Gastrocnemius medialis (tissue), 4 donors: Measurements from ENCODE around the gene CTIF. TPM values are rescaled to one million over a fixed set of nuclear protein-coding genes. Genes with fewer than 3 reads are reported as not detected.
A peak's percentile ranks its signal among the peaks of the same experiment; 100 is the strongest.

Source experiments
- ATAC-seq, 2 donors: fragments of 150-250 bp; one replicate each; pipeline ENCODE4 v1.9.1; 2016
- DNase-seq, 2 donors: peaks; one replicate each; pipeline ENCODE4 v3.0.0-alpha.2; 2019
- H3K27ac ChIP-seq, 4 donors: fragments of 200-600 bp; sonication (generic); 1 replicate in 1 of 4; 2 replicates in 3 of 4; pipeline ENCODE4 v1.5.1; 2016 to 2018; ENCODE audit warnings: mild to moderate bottlenecking in 2 of 4, moderate library complexity in 1 of 4
- H3K27me3 ChIP-seq, 3 donors: fragments of 200-600 bp; sonication (generic) in 2 of 3; 1 replicate in 1 of 3; 2 replicates in 2 of 3; pipeline versions ENCODE4 v1.5.1 to v1.6.0; 2016 to 2019; ENCODE audit warnings: mild to moderate bottlenecking in 1 of 3, moderate library complexity in 1 of 3
- H3K36me3 ChIP-seq, 2 donors: fragments of 200-600 bp; sonication (generic) in 1 of 2; one replicate each; pipeline ENCODE4 v1.5.1; 2017 to 2018
- H3K4me1 ChIP-seq, 2 donors: fragments of 200-600 bp; sonication (generic) in 1 of 2; one replicate each; pipeline ENCODE4 v1.5.1; 2016 to 2017; ENCODE audit warnings: mild to moderate bottlenecking in 2 of 2
- H3K4me3 ChIP-seq, 4 donors: fragments of 200-600 bp; sonication (generic) in 3 of 4; 1 replicate in 1 of 4; 2 replicates in 3 of 4; pipeline ENCODE4 v1.5.1; 2016 to 2019; ENCODE audit warnings: mild to moderate bottlenecking in 2 of 4
- H3K9me3 ChIP-seq, 3 donors: fragments of 200-600 bp; sonication (generic) in 2 of 3; 1 replicate in 1 of 3; 2 replicates in 2 of 3; pipeline ENCODE4 v1.5.1; 2016 to 2019
- POLR2A ChIP-seq, 2 donors: fragments of 450-650 bp; IDR thresholded peaks; one replicate each; pipeline ENCODE4 v1.6.1; 2017; ENCODE audit warnings: antibody characterized with exemption in 2 of 2, mild to moderate bottlenecking in 2 of 2, moderate library complexity in 2 of 2
- in situ Hi-C, 4 donors: fragments of 200-750 bp; cut with MboI; loops; one replicate each; pipeline versions ENCODE4 v1.15.0 to v1.8.0; 2017; ENCODE audit warnings: low sequenced_read_pairs in 4 of 4
- intact Hi-C: fragments of 100-400 bp; cut with DNase I; formaldehyde crosslinking; loops from one replicate; pipeline ENCODE4 v1.15.1; 2023; ENCODE audit warnings: low total_unique reads
- total RNA-seq, 4 donors: library from RNA; depleted of rRNA; stranded (reverse); fragments of >200 nt; gene quantifications; one replicate each; pipeline versions ENCODE4 v1.1.0 to v1.2.3, GENCODE V29; 2016
- TF ChIP-seq, protein P1 (sequence below), 5 experiments: fragments of 450-650 bp in 3 of 5; fragments of 200-600 bp in 2 of 5; sonication (generic) in 2 of 5; IDR thresholded peaks in 4 of 5; conservative IDR thresholded peaks in 1 of 5; 1 replicate in 4 of 5; 2 replicates in 1 of 5; pipeline ENCODE4 v1.5.1; 2016 to 2019; ENCODE audit warnings: antibody characterized with exemption in 5 of 5, mild to moderate bottlenecking in 3 of 5, moderate library complexity in 3 of 5

The CTIF gene
- total RNA-seq, 4 donors from 2014 or later: 20.2 to 35.4 (median 23.1) TPM

DNA sequence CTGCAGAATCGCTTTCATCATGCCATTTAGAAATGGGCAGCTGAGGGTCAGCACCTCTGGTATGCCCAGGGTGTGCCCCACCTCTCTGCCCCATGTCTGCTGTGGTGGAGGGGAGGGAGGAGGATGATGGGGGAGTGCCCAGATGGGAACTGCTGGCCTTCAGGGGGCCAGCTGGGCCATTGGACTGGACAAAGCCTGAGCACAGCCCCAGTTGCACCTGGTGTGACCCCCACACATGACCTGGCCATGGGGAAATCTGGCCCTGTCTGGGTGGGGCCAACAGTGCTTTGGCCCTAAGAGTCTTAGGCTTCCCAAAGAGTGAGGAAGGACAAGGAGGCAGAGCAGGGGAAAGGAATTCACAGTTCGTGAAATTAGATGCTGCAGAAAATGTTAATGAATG, 44.1 kb downstream of the CTIF start:
- no peak for DNase-seq
- H3K27me3 ChIP-seq: no peaks in the 10 kb centered on the region
- H3K4me3 ChIP-seq: no peak overlapping the region
- H3K4me1 ChIP-seq: peaks cover 3 to 6% of the 10 kb centered on the region in 2 donors
- no peak for TF ChIP-seq POLR2A (IDR thresholded peaks at IDR 0.05)
- TF ChIP-seq, protein P1, sequence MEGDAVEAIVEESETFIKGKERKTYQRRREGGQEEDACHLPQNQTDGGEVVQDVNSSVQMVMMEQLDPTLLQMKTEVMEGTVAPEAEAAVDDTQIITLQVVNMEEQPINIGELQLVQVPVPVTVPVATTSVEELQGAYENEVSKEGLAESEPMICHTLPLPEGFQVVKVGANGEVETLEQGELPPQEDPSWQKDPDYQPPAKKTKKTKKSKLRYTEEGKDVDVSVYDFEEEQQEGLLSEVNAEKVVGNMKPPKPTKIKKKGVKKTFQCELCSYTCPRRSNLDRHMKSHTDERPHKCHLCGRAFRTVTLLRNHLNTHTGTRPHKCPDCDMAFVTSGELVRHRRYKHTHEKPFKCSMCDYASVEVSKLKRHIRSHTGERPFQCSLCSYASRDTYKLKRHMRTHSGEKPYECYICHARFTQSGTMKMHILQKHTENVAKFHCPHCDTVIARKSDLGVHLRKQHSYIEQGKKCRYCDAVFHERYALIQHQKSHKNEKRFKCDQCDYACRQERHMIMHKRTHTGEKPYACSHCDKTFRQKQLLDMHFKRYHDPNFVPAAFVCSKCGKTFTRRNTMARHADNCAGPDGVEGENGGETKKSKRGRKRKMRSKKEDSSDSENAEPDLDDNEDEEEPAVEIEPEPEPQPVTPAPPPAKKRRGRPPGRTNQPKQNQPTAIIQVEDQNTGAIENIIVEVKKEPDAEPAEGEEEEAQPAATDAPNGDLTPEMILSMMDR (IDR thresholded peaks at IDR 0.05 in 4 of 5, conservative IDR thresholded peaks at IDR 0.05 in 1 of 5): no peak
- intact Hi-C loops: no loop called here
- no peaks in the 10 kb centered on the region for H3K9me3 ChIP-seq
- in situ Hi-C loops: no loop called here
- no peak overlapping the region for H3K27ac ChIP-seq
- ATAC-seq: no peak
- H3K36me3 ChIP-seq: no peaks in the 10 kb centered on the region

DNA sequence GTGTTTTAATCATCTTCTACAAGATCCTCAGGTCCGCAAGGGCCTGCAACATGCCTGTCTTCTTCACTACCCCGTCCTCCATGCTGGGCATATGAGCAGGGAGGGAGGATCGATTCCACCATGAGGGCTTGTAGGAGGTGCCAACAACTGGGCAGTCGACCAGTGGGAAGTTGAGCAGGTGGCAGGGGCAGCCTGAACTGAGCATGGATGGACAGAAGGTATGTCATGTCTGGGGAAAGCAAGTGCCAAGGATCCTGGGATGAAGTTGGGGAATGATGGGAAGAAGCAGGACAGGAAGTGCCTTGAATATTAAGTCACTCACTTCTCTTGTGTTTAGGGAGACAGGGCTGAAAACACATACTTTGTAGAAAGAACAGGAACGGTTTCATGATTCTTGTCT, 44.7 kb downstream of the CTIF start:
- H3K9me3 ChIP-seq: no peaks in the 10 kb centered on the region
- DNase-seq (no peak), ATAC-seq (no peak)
- TF ChIP-seq POLR2A (IDR thresholded peaks at IDR 0.05): no peak
- TF ChIP-seq, protein P1 (IDR thresholded peaks at IDR 0.05 in 4 of 5, conservative IDR thresholded peaks at IDR 0.05 in 1 of 5): no peak
- no peak overlapping the region for H3K27ac ChIP-seq
- intact Hi-C loops (no loop called here), in situ Hi-C loops (no loop called here)
- H3K36me3 ChIP-seq: no peaks in the 10 kb centered on the region
- H3K4me1 ChIP-seq: peaks cover 3 to 7% of the 10 kb centered on the region in 2 donors
- H3K27me3 ChIP-seq: no peaks in the 10 kb centered on the region
- no peak overlapping the region for H3K4me3 ChIP-seq

DNA sequence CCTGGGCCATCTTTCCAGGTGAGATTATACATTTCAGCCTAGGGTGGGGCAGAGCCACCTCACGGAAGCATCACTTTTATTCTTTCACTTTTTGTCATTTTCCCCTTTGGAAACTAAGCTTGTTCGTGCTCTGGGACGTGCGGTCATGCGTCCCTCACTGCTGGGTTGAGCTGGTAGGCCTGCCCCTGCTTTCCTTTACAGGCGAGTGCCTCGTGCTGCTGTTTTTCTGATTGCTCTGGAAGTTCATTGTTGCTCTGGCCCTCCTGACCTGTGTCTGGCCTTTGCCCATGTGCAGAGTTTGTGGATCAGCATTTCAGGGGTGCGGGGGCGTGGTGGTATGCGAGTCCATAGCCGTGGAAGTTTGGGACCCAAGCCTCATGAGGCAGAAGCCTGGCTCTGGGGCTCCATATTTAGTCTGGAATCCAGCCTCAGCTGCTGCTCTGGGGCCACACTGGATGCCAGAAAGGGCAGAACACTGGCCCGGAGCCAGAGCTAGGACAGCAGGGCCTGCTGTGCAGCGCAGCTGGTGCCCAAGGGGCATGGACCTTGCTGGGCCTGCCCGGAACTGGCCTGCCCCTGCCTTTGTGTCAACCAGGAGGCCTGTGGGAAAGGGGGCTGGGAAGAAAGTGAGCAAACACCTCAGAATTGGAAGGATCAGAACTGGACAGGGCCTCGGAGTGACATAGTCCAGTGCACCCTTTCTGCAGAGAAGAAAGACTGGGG, 51.1 kb downstream of the CTIF start:
- in situ Hi-C loops: no loop called here
- intact Hi-C loops: no loop called here
- peak; percentile 59 to 68 for ATAC-seq
- TF ChIP-seq, protein P1 (IDR thresholded peaks at IDR 0.05 in 4 of 5, conservative IDR thresholded peaks at IDR 0.05 in 1 of 5): no peak
- TF ChIP-seq POLR2A (IDR thresholded peaks at IDR 0.05): no peak
- Histone ChIP-seq H3K27ac (no peak overlapping the region), H3K36me3 (no peaks in the 10 kb centered on the region), H3K9me3 (no peaks in the 10 kb centered on the region), H3K27me3 (no peaks in the 10 kb centered on the region), H3K4me3 (no peak overlapping the region), H3K4me1 (peaks cover 23 to 31% of the 10 kb centered on the region in 2 donors)
- peak in 1 of 2 donors; percentile 61 for DNase-seq

DNA sequence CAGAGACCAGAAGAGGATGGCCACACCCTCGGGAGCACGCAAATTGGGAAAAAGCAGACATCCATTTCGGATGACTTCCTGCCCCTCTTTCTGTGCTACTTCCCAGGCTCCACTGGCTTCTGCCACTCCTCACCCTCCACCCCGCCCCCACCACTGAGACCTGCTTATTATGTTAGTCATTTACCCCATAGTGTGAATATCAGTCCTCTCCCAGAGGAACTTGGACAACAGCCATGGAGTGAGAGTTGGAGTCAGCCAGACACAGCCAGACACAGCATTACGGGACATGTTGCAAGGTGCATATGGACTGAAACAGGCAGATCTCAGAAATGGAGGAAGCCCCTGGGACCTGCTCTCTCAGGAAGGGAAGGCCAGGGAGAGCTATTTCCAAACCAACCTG, 51.8 kb downstream of the CTIF start:
- DNase-seq (no peak), ATAC-seq (peak in 1 of 2 donors; percentile 28)
- Histone ChIP-seq H3K36me3 (no peaks in the 10 kb centered on the region), H3K27ac (no peak overlapping the region), H3K9me3 (no peaks in the 10 kb centered on the region), H3K4me3 (no peak overlapping the region), H3K4me1 (peaks cover 26 to 33% of the 10 kb centered on the region in 2 donors), H3K27me3 (no peaks in the 10 kb centered on the region)
- TF ChIP-seq, protein P1 (IDR thresholded peaks at IDR 0.05 in 4 of 5, conservative IDR thresholded peaks at IDR 0.05 in 1 of 5): no peak
- no peak for TF ChIP-seq POLR2A (IDR thresholded peaks at IDR 0.05)
- in situ Hi-C loops (no loop called here), intact Hi-C loops (no loop called here)
